ENCODE data around the gene SYS1.

DNA sequence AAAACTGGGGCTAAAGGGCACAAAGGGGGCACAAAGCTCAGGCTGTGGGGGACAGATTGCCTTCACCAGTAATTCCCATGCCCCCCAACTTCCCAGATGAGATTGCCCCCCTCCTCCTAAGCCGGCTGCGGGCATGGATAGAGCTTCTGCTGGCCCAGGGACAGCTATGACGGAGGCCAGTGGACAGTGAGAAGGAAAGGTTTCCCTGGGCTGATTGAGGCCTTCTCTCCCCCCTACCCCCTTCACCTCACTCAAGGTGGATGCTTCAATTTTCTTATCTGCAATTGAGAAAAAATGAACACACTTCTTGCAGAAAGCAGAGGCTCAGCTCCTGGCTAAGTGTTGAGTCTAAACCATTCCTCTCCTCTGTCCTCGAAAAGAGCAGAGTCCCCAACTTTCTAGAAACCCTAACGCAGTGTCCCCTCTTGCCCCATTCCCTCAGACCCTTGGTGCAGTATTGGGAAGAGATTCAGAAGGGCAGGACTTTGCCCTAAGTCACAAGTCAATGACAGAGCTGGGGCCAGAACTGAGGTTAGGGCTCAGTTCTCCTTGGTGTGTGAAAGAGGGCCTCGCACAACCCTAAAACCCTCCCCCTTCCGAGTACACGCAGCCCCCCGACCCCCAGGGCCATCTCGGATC, 15.5 kb upstream of the SYS1 start:
- TF ChIP-seq, protein P1, sequence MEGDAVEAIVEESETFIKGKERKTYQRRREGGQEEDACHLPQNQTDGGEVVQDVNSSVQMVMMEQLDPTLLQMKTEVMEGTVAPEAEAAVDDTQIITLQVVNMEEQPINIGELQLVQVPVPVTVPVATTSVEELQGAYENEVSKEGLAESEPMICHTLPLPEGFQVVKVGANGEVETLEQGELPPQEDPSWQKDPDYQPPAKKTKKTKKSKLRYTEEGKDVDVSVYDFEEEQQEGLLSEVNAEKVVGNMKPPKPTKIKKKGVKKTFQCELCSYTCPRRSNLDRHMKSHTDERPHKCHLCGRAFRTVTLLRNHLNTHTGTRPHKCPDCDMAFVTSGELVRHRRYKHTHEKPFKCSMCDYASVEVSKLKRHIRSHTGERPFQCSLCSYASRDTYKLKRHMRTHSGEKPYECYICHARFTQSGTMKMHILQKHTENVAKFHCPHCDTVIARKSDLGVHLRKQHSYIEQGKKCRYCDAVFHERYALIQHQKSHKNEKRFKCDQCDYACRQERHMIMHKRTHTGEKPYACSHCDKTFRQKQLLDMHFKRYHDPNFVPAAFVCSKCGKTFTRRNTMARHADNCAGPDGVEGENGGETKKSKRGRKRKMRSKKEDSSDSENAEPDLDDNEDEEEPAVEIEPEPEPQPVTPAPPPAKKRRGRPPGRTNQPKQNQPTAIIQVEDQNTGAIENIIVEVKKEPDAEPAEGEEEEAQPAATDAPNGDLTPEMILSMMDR (IDR thresholded peaks at IDR 0.05): no peak
- no peak for TF ChIP-seq POLR2A (IDR thresholded peaks at IDR 0.05)

All from right lobe of liver (tissue), 4 donors.